Measurements from ENCODE around the gene SCAF8.

DNA sequence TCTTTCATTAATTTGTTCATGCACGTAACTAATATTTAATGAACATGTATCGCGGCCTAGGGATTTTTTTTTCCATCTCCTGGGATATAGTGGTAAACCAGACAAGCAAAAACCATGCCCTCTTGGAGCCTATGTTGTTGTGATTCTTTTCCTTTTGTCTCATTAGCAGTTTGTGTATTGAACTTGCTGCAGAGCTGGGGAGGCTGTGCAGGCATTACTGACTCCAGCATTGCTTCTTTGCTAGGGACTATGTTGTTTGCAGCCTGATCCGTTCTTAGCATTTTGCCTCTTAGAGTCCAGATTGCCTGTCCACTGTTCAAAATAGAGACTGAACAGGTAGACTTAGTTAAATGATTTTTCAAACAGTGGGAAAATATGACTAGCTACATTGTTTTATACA lies 9.7 kb downstream of the SCAF8 start:
- TF ChIP-seq, protein P1, sequence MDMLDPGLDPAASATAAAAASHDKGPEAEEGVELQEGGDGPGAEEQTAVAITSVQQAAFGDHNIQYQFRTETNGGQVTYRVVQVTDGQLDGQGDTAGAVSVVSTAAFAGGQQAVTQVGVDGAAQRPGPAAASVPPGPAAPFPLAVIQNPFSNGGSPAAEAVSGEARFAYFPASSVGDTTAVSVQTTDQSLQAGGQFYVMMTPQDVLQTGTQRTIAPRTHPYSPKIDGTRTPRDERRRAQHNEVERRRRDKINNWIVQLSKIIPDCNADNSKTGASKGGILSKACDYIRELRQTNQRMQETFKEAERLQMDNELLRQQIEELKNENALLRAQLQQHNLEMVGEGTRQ (IDR thresholded peaks at IDR 0.05; ENCODE audit: low read depth, low read length) = no peak
- TF ChIP-seq, protein P2, sequence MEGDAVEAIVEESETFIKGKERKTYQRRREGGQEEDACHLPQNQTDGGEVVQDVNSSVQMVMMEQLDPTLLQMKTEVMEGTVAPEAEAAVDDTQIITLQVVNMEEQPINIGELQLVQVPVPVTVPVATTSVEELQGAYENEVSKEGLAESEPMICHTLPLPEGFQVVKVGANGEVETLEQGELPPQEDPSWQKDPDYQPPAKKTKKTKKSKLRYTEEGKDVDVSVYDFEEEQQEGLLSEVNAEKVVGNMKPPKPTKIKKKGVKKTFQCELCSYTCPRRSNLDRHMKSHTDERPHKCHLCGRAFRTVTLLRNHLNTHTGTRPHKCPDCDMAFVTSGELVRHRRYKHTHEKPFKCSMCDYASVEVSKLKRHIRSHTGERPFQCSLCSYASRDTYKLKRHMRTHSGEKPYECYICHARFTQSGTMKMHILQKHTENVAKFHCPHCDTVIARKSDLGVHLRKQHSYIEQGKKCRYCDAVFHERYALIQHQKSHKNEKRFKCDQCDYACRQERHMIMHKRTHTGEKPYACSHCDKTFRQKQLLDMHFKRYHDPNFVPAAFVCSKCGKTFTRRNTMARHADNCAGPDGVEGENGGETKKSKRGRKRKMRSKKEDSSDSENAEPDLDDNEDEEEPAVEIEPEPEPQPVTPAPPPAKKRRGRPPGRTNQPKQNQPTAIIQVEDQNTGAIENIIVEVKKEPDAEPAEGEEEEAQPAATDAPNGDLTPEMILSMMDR (conservative IDR thresholded peaks at IDR 0.05; ENCODE audit: low read depth, low read length) = no peak
- TF ChIP-seq NFE2L2 (IDR thresholded peaks at IDR 0.05; ENCODE audit: low read depth, low read length) (no peak), RFX5 (IDR thresholded peaks at IDR 0.05; ENCODE audit: low read depth, low read length) (no peak), CEBPB (IDR thresholded peaks at IDR 0.05; ENCODE audit: low read depth, low read length) (no peak), POLR2A (IDR thresholded peaks at IDR 0.05; ENCODE audit: low read depth, low read length) (no peak), RCOR1 (IDR thresholded peaks at IDR 0.05; ENCODE audit: insufficient replicate concordance, low read length) (no peak), CHD1 (IDR thresholded peaks at IDR 0.05; ENCODE audit: low read depth, low read length) (no peak), MXI1 (IDR thresholded peaks at IDR 0.05; ENCODE audit: borderline replicate concordance, low read depth, low read length) (no peak), SMC3 (IDR thresholded peaks at IDR 0.05; ENCODE audit: low read depth, low read length) (no peak)
